ENCODE results near the gene B3GNT8. TPM values are rescaled to one million over a fixed set of nuclear protein-coding genes. Genes with fewer than 3 reads are reported as not detected.
"Not testable (repeated sequence)": the region's sequence is repeated elsewhere in the genome, so short reads cannot be mapped to it uniquely, and the experiment has no call there.

The B3GNT8 gene
- total and polyA plus RNA-seq, 2 donors (not counting 1 experiment from before 2014, with no cell fraction given): 0.27 TPM; not detected in 1

DNA sequence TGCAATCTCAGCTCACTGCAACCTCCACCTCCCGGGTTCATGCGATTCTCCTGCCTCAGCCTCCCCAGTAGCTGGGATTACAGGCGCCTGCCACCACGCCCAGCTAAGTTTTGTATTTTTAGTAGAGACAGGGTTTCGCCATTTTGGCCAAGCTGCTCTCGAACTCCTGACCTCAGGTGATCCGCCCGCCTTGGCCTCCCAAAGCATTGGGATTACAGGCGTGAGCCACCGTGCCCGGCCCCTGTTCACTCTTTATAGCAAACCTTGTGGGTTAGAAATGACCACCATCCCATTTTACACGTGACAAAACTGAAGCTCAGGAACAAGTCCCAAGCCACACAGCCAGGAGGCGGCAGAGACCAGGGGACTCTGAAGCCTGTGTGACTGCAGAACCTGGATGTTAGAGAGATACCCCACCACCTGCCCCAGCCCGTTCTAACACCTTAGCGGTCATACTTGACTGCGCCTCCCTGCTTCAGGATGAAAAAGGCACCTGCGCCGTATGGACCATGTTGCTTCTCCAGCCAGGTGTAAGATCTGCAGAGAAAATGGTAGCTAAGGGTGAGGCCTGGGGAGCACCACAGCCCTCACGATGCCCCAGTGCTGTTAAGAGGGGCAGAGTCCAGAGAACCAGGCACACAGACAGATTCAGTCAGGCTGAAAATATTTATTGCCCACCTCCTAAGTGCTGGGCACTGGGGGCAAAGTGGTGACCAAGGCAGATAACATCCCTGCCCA is 8.9 kb upstream of the B3GNT8 start:
- H3K27ac Mint-ChIP-seq: no peak overlapping the region
- Histone ChIP-seq H3K4me1 (ENCODE audit: control insufficient read depth in 2 of 2, insufficient read depth in 2 of 2, low read length in 2 of 2) (peaks cover 8 to 14% of the 10 kb centered on the region in 2 donors), H3K36me3 (replicated peaks in 1 of 2; ENCODE audit: control extremely low read depth in 1 of 2, control insufficient read depth in 1 of 2, extremely low read depth in 1 of 2, insufficient read depth in 2 of 2, low read length in 1 of 2) (peaks cover 0 to 40% of the 10 kb centered on the region in 2 experiments), H3K9ac (ENCODE audit: low read length) (no peak overlapping the region), H3K27ac (ENCODE audit: low read length in 2 of 2) (no peak overlapping the region), H3K4me2 (replicated peaks; ENCODE audit: low read depth, low read length, poor library complexity, severe bottlenecking) (no peak overlapping the region), H3K79me2 (ENCODE audit: control insufficient read depth, insufficient read depth, low read length) (peaks cover 12% of the 10 kb centered on the region), H4K20me1 (ENCODE audit: control insufficient read depth, insufficient read depth, low read length, poor library complexity, severe bottlenecking) (no peaks in the 10 kb centered on the region), H3K4me3 (ENCODE audit: control extremely low read depth in 1 of 5, extremely low read depth in 1 of 5, insufficient read depth in 1 of 5, low read depth in 2 of 5, low read length in 4 of 5) (no peak overlapping the region), H3K9me3 (ENCODE audit: control extremely low read depth in 1 of 3, control insufficient read depth in 2 of 3, insufficient read depth in 1 of 3, low read length in 2 of 3) (no peaks in the 10 kb centered on the region), H2AFZ (ENCODE audit: insufficient read depth, low read depth, low read length, poor library complexity, severe bottlenecking) (no peak overlapping the region), H3K27me3 (replicated peaks in 1 of 4; ENCODE audit: control extremely low read depth in 1 of 4, control insufficient read depth in 3 of 4, insufficient read depth in 4 of 4, low read length in 3 of 4) (no peaks in the 10 kb centered on the region)
- no peaks in the 10 kb centered on the region for H3K27me3 Mint-ChIP-seq
- CTCF ChIA-PET: interaction anchor here (0.5 to 2.7 kb wide), 5 partner anchors 126 to 1906 kb away, joined by 3 to 9 read pairs (median 3); partner anchors contain the start of gene CCDC97
- intact Hi-C loops (cut with micrococcal nuclease): no loop called here
- ATAC-seq (ENCODE audit: low read depth): no peak
- DNase-seq: no peak
- H3K4me3 Mint-ChIP-seq: no peak overlapping the region
- no peak for TF ChIP-seq EZH2 (IDR thresholded peaks at IDR 0.05; ENCODE audit: borderline replicate concordance, insufficient read depth, low read depth, low read length, poor library complexity, severe bottlenecking)
- TF ChIP-seq, protein P1, sequence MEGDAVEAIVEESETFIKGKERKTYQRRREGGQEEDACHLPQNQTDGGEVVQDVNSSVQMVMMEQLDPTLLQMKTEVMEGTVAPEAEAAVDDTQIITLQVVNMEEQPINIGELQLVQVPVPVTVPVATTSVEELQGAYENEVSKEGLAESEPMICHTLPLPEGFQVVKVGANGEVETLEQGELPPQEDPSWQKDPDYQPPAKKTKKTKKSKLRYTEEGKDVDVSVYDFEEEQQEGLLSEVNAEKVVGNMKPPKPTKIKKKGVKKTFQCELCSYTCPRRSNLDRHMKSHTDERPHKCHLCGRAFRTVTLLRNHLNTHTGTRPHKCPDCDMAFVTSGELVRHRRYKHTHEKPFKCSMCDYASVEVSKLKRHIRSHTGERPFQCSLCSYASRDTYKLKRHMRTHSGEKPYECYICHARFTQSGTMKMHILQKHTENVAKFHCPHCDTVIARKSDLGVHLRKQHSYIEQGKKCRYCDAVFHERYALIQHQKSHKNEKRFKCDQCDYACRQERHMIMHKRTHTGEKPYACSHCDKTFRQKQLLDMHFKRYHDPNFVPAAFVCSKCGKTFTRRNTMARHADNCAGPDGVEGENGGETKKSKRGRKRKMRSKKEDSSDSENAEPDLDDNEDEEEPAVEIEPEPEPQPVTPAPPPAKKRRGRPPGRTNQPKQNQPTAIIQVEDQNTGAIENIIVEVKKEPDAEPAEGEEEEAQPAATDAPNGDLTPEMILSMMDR (IDR thresholded peaks at IDR 0.05): no peak
- H3K4me1 Mint-ChIP-seq: peaks cover 15% of the 10 kb centered on the region
- WGBS (ENCODE audit: insufficient coverage): 97% methylated on average over 19 of the region's 19 CpGs
- no peaks in the 10 kb centered on the region for H3K9me3 Mint-ChIP-seq (ENCODE audit: insufficient read depth)
- POLR2A ChIA-PET: interaction anchor here (0.6 kb wide), 1 partner anchor 69 kb away, joined by 6 read pairs; no protein-coding TSS in a partner anchor

DNA sequence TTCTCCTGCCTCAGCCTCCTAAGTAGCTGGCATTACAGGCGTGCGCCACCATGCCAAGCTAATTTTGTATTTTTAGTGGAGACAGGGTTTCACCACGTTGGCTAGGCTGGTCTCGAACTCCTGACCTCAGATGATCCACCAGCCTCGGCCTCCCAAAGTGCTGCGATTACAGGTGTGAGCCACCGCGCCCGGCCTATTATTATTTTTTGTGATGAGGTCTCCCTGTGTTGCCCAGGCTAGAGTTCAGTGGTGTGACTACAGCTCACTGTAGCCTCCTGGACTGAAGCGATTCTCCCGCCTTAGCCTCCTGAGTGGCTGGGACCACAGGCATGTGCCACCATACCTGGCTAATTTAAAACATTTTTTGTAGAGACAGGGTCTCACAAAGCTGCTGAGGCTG is 8.2 kb upstream of the B3GNT8 start:
- H3K4me1 Mint-ChIP-seq: peaks cover 11% of the 10 kb centered on the region
- H3K9me3 Mint-ChIP-seq (ENCODE audit: insufficient read depth); DNase-seq; H3K27ac Mint-ChIP-seq; H3K4me3 Mint-ChIP-seq; H3K4me2 ChIP-seq (replicated peaks; ENCODE audit: low read depth, low read length, poor library complexity, severe bottlenecking); H3K27me3 Mint-ChIP-seq; H4K20me1 ChIP-seq (ENCODE audit: control insufficient read depth, insufficient read depth, low read length, poor library complexity, severe bottlenecking); H3K27ac ChIP-seq (ENCODE audit: low read length in 2 of 2); H3K4me3 ChIP-seq (ENCODE audit: control extremely low read depth in 1 of 5, extremely low read depth in 1 of 5, insufficient read depth in 1 of 5, low read depth in 2 of 5, low read length in 4 of 5); intact Hi-C loops (cut with micrococcal nuclease); H2AFZ ChIP-seq (ENCODE audit: insufficient read depth, low read depth, low read length, poor library complexity, severe bottlenecking); H3K9ac ChIP-seq (ENCODE audit: low read length); ATAC-seq (ENCODE audit: low read depth); H3K9me3 ChIP-seq (ENCODE audit: control extremely low read depth in 1 of 3, control insufficient read depth in 2 of 3, insufficient read depth in 1 of 3, low read length in 2 of 3); H3K27me3 ChIP-seq (replicated peaks in 1 of 4; ENCODE audit: control extremely low read depth in 1 of 4, control insufficient read depth in 3 of 4, insufficient read depth in 4 of 4, low read length in 3 of 4): not testable (repeated sequence)
- Histone ChIP-seq H3K79me2 (ENCODE audit: control insufficient read depth, insufficient read depth, low read length) (peaks cover 11% of the 10 kb centered on the region), H3K4me1 (ENCODE audit: control insufficient read depth in 2 of 2, insufficient read depth in 2 of 2, low read length in 2 of 2) (peaks cover 8 to 13% of the 10 kb centered on the region in 2 donors), H3K36me3 (replicated peaks in 1 of 2; ENCODE audit: control extremely low read depth in 1 of 2, control insufficient read depth in 1 of 2, extremely low read depth in 1 of 2, insufficient read depth in 2 of 2, low read length in 1 of 2) (peaks cover 0 to 43% of the 10 kb centered on the region in 2 experiments)
- WGBS (ENCODE audit: insufficient coverage): 98% methylated on average over 9 of the region's 11 CpGs
- POLR2A ChIA-PET: interaction anchor here (0.6 kb wide), 1 partner anchor 68 kb away, joined by 6 read pairs; no protein-coding TSS in a partner anchor
- CTCF ChIA-PET: interaction anchor here (2.7 kb wide), 1 partner anchor 161 kb away, joined by 9 read pairs; no protein-coding TSS in a partner anchor
